PC-9 (cell line): ENCODE data around the gene SLC41A3.

Source experiments
- CTCF ChIP-seq: fragments of 200-600 bp; sonication (generic); conservative IDR thresholded peaks from 2 replicates; pipeline ENCODE4 v1.6.1; 2017; ENCODE audit warnings: mixed run types, antibody characterized with exemption, mild to moderate bottlenecking, moderate library complexity
- EZH2 ChIP-seq: fragments of 200-600 bp; sonication (generic); IDR thresholded peaks from 2 replicates; pipeline ENCODE4 v1.8.0; 2017; ENCODE audit warnings: antibody characterized with exemption, low read depth

- TF ChIP-seq CTCF (no peak), EZH2 (no peak)
Measured at GRCh38 chr3:126022741-126023359, 61.1 kb downstream of the SLC41A3 start.
